ENCODE data around the gene DPYSL4.

DNA sequence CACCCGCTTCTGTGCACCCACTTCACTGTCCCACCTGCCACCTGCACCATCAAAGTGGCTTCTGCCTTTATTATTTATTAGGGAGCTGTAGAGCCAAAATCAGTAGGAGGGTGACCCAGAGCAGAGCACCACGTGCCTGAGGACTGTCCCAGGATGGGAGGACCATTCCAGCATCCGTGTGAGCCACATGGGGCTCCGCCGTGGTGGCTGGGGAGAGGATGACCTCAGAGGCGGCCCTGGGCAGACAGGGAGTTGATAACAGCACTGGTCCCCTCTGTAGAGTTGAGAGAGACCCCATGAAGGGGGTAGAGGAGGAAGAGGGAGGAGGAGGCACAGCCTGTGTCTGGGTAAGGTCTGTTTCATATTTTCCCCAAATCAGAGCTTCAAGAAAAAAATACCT, 8.7 kb upstream of the DPYSL4 start:
- TF ChIP-seq POLR2AphosphoS5 (IDR thresholded peaks at IDR 0.05; ENCODE audit: low read depth, low read length) = no peak
- TF ChIP-seq, protein P1, sequence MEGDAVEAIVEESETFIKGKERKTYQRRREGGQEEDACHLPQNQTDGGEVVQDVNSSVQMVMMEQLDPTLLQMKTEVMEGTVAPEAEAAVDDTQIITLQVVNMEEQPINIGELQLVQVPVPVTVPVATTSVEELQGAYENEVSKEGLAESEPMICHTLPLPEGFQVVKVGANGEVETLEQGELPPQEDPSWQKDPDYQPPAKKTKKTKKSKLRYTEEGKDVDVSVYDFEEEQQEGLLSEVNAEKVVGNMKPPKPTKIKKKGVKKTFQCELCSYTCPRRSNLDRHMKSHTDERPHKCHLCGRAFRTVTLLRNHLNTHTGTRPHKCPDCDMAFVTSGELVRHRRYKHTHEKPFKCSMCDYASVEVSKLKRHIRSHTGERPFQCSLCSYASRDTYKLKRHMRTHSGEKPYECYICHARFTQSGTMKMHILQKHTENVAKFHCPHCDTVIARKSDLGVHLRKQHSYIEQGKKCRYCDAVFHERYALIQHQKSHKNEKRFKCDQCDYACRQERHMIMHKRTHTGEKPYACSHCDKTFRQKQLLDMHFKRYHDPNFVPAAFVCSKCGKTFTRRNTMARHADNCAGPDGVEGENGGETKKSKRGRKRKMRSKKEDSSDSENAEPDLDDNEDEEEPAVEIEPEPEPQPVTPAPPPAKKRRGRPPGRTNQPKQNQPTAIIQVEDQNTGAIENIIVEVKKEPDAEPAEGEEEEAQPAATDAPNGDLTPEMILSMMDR (IDR thresholded peaks at IDR 0.05) = no peak

Data from Panc1 (cell line).